Measurements from ENCODE around the gene CD83. TPM values are rescaled to one million over a fixed set of nuclear protein-coding genes. Genes with fewer than 3 reads are reported as not detected.
A peak's percentile ranks its signal among the peaks of the same experiment; 100 is the strongest.

CD83 gene
- total RNA-seq, 1 donor = 1.4 TPM

- peak; percentile 85 for DNase-seq (ENCODE audit: insufficient read length, low spot score, missing footprints)
- Histone ChIP-seq H3K27ac (ENCODE audit: low read depth, low read length) (no peak overlapping the region), H4K20me1 (ENCODE audit: insufficient read depth, low read length) (no peaks in the 10 kb centered on the region), H3K4me3 (ENCODE audit: insufficient read depth, low read length) (no peak overlapping the region), H3K4me1 (ENCODE audit: insufficient read depth, low read length) (peaks cover 15% of the 10 kb centered on the region), H3K4me2 (ENCODE audit: insufficient read depth, low read length) (peak overlapping the region; percentile 19), H2AFZ (ENCODE audit: low read length) (no peak overlapping the region), H3K79me2 (ENCODE audit: insufficient read depth, low read length) (no peaks in the 10 kb centered on the region), H3K27me3 (ENCODE audit: insufficient read depth, low read length) (peaks cover 15% of the 10 kb centered on the region), H3K9me3 (ENCODE audit: low read depth, low read length) (peaks cover 10% of the 10 kb centered on the region), H3K36me3 (ENCODE audit: insufficient read depth, low read length) (no peaks in the 10 kb centered on the region)
- TF ChIP-seq CTCF (IDR thresholded peaks at IDR 0.05; ENCODE audit: extremely low read depth, low read depth, low read length) = no peak
Measured at GRCh38 chr6:14165091-14165490, 47.5 kb downstream of the CD83 start.

GRCh38 chr6:14166839-14167238, 49.3 kb downstream of the CD83 start:
- no peak for TF ChIP-seq CTCF (IDR thresholded peaks at IDR 0.05; ENCODE audit: extremely low read depth, low read depth, low read length)
- Histone ChIP-seq H3K27me3 (ENCODE audit: insufficient read depth, low read length) (peaks cover 13% of the 10 kb centered on the region), H3K79me2 (ENCODE audit: insufficient read depth, low read length) (no peaks in the 10 kb centered on the region), H3K4me1 (ENCODE audit: insufficient read depth, low read length) (peaks cover 15% of the 10 kb centered on the region), H3K4me2 (ENCODE audit: insufficient read depth, low read length) (no peak overlapping the region), H3K4me3 (ENCODE audit: insufficient read depth, low read length) (no peak overlapping the region), H3K36me3 (ENCODE audit: insufficient read depth, low read length) (no peaks in the 10 kb centered on the region), H4K20me1 (ENCODE audit: insufficient read depth, low read length) (no peaks in the 10 kb centered on the region), H2AFZ (ENCODE audit: low read length) (no peak overlapping the region), H3K9me3 (ENCODE audit: low read depth, low read length) (peaks cover 12% of the 10 kb centered on the region), H3K27ac (ENCODE audit: low read depth, low read length) (no peak overlapping the region)
- DNase-seq (ENCODE audit: insufficient read length, low spot score, missing footprints) = no peak

- no peak overlapping the region for H3K4me2 ChIP-seq (ENCODE audit: insufficient read depth, low read length)
- no peak for TF ChIP-seq CTCF (IDR thresholded peaks at IDR 0.05; ENCODE audit: extremely low read depth, low read depth, low read length)
- H3K9me3 ChIP-seq (ENCODE audit: low read depth, low read length) = peaks cover 12% of the 10 kb centered on the region
- H3K79me2 ChIP-seq (ENCODE audit: insufficient read depth, low read length) = no peaks in the 10 kb centered on the region
- H3K27me3 ChIP-seq (ENCODE audit: insufficient read depth, low read length) = peaks cover 5% of the 10 kb centered on the region
- no peaks in the 10 kb centered on the region for H3K36me3 ChIP-seq (ENCODE audit: insufficient read depth, low read length)
- H3K4me1 ChIP-seq (ENCODE audit: insufficient read depth, low read length) = peaks cover 8% of the 10 kb centered on the region
- H3K4me3 ChIP-seq (ENCODE audit: insufficient read depth, low read length) = no peak overlapping the region
- H2AFZ ChIP-seq (ENCODE audit: low read length) = no peak overlapping the region
- no peak for DNase-seq (ENCODE audit: insufficient read length, low spot score, missing footprints)
- H4K20me1 ChIP-seq (ENCODE audit: insufficient read depth, low read length) = no peaks in the 10 kb centered on the region
- H3K27ac ChIP-seq (ENCODE audit: low read depth, low read length) = no peak overlapping the region
Measured at GRCh38 chr6:14170128-14170527, 52.6 kb downstream of the CD83 start.

GRCh38 chr6:14172562-14172961, 55.0 kb downstream of the CD83 start:
- Histone ChIP-seq H3K4me1 (ENCODE audit: insufficient read depth, low read length) (no peaks in the 10 kb centered on the region), H3K79me2 (ENCODE audit: insufficient read depth, low read length) (no peaks in the 10 kb centered on the region), H3K4me2 (ENCODE audit: insufficient read depth, low read length) (no peak overlapping the region), H3K27ac (ENCODE audit: low read depth, low read length) (no peak overlapping the region), H3K9me3 (ENCODE audit: low read depth, low read length) (peaks cover 12% of the 10 kb centered on the region), H2AFZ (ENCODE audit: low read length) (no peak overlapping the region), H3K4me3 (ENCODE audit: insufficient read depth, low read length) (no peak overlapping the region), H3K27me3 (ENCODE audit: insufficient read depth, low read length) (peaks cover 23% of the 10 kb centered on the region), H4K20me1 (ENCODE audit: insufficient read depth, low read length) (no peaks in the 10 kb centered on the region), H3K36me3 (ENCODE audit: insufficient read depth, low read length) (no peaks in the 10 kb centered on the region)
- DNase-seq (ENCODE audit: insufficient read length, low spot score, missing footprints) = no peak
- TF ChIP-seq CTCF (IDR thresholded peaks at IDR 0.05; ENCODE audit: extremely low read depth, low read depth, low read length) = no peak

All from osteoblast (primary cell).